Natural killer cell (primary cell): ENCODE results near the gene SLC7A14. TPM values are rescaled to one million over a fixed set of nuclear protein-coding genes. Genes with fewer than 3 reads are reported as not detected.

Experiments used
- ATAC-seq, 3 donors: fragments of 150-1000 bp in 2 of 3; fragments of 200-7000 bp in 1 of 3; cut with Tn5 transposase; 1 replicate in 1 of 3; 2 replicates in 2 of 3; pipeline ENCODE4 v1.10.0; 2021; ENCODE audit warnings: mild to moderate bottlenecking in 2 of 3, moderate library complexity in 2 of 3
- DNase-seq, 2 donors: peaks; one replicate each; pipeline versions ENCODE4 v3.0.0 to v3.0.0-alpha.2; 2013 to 2021; ENCODE audit warnings: mixed read lengths in 1 of 2
- H3K27ac ChIP-seq: one replicate; pipeline ENCODE4 v1.5.1; 2013; ENCODE audit warnings: mild to moderate bottlenecking, low read length
- H3K27me3 ChIP-seq: one replicate; pipeline ENCODE4 v1.6.1; 2013; ENCODE audit warnings: low read length; ENCODE audit not compliant: control insufficient read depth, insufficient read depth
- H3K36me3 ChIP-seq: one replicate; pipeline ENCODE4 v1.6.1; 2013; ENCODE audit warnings: low read length; ENCODE audit not compliant: control insufficient read depth, insufficient read depth
- H3K4me1 ChIP-seq: one replicate; pipeline ENCODE4 v1.6.1; 2013; ENCODE audit warnings: low read length; ENCODE audit not compliant: control insufficient read depth, insufficient read depth
- H3K4me3 ChIP-seq: one replicate; pipeline ENCODE4 v1.5.1; 2013; ENCODE audit warnings: low read length
- H3K9me3 ChIP-seq: one replicate; pipeline ENCODE4 v1.6.1; 2013; ENCODE audit warnings: low read length; ENCODE audit not compliant: control insufficient read depth, insufficient read depth
- H3K27ac Mint-ChIP-seq, 2 donors: one replicate each; pipeline ENCODE4 v1.8.0; 2022; ENCODE audit warnings: mild to moderate bottlenecking in 2 of 2, mixed read lengths in 2 of 2, moderate library complexity in 1 of 2
- H3K27me3 Mint-ChIP-seq, 2 donors: one replicate each; pipeline ENCODE4 v1.8.0; 2022; ENCODE audit warnings: low read depth in 2 of 2, mixed read lengths in 2 of 2
- H3K36me3 Mint-ChIP-seq: one replicate; pipeline ENCODE4 v1.8.0; 2022; ENCODE audit warnings: mixed read lengths
- H3K4me1 Mint-ChIP-seq, 2 donors: one replicate each; pipeline ENCODE4 v1.8.0; 2022; ENCODE audit warnings: mixed read lengths in 2 of 2
- H3K4me3 Mint-ChIP-seq: one replicate; pipeline ENCODE4 v1.8.0; 2022; ENCODE audit warnings: mild to moderate bottlenecking, moderate library complexity, mixed read lengths
- H3K9me3 Mint-ChIP-seq, 2 donors: one replicate each; pipeline ENCODE4 v1.8.0; 2022; ENCODE audit warnings: mixed read lengths in 2 of 2
- CTCF ChIP-seq: fragments of 200-600 bp; IDR thresholded peaks from one replicate; pipeline ENCODE4 v1.8.0; 2022; ENCODE audit warnings: antibody characterized with exemption
- WGBS: methylation state at CpG from one replicate; pipeline ENCODE4 v1.1.7; 2013; ENCODE audit warnings: missing lambda C conversion rate; ENCODE audit not compliant: insufficient coverage; 5-methylcytosine and 5-hydroxymethylcytosine counted together
- intact Hi-C: fragments of 100-400 bp; cut with micrococcal nuclease; formaldehyde crosslinking; loops from one replicate; pipeline ENCODE4 v1.14.2; 2022
- total RNA-seq, 4 donors: library from RNA; stranded (reverse); fragments of 120-200 nt in 1 of 4; gene quantifications; one replicate each; pipeline versions ENCODE4 v1.2.3 to v1.2.4, GENCODE V29; 2013 to 2022

Gene SLC7A14
- total RNA-seq, 3 donors from 2014 or later (not counting 1 experiment from before 2014, with no cell fraction given) = not detected

- Histone ChIP-seq H3K27me3 (no peaks in the 10 kb centered on the region), H3K36me3 (no peaks in the 10 kb centered on the region), H3K27ac (no peak overlapping the region), H3K9me3 (no peaks in the 10 kb centered on the region), H3K4me3 (no peak overlapping the region), H3K4me1 (no peaks in the 10 kb centered on the region)
- DNase-seq = no peak
- Mint-ChIP-seq H3K36me3 (no peaks in the 10 kb centered on the region), H3K27me3 (peaks cover 0 to 9% of the 10 kb centered on the region in 2 donors), H3K9me3 (no peaks in the 10 kb centered on the region), H3K4me1 (no peaks in the 10 kb centered on the region), H3K27ac (no peak overlapping the region), H3K4me3 (no peak overlapping the region)
- 100% methylated on average over 1 of the region's 2 CpGs for WGBS
- intact Hi-C loops = no loop called here
- no peak for TF ChIP-seq CTCF
- ATAC-seq = no peak
Observed at GRCh38 chr3:170611751-170612150, 25.9 kb upstream of the SLC7A14 start.

- Mint-ChIP-seq H3K36me3 (no peaks in the 10 kb centered on the region), H3K4me1 (no peaks in the 10 kb centered on the region), H3K4me3 (no peak overlapping the region), H3K27me3 (peaks cover 2 to 9% of the 10 kb centered on the region in 2 donors), H3K9me3 (no peaks in the 10 kb centered on the region), H3K27ac (no peak overlapping the region)
- no peak for TF ChIP-seq CTCF
- no peaks in the 10 kb centered on the region for H3K36me3 ChIP-seq
- H3K4me1 ChIP-seq = no peaks in the 10 kb centered on the region
- DNase-seq = no peak
- H3K4me3 ChIP-seq = no peak overlapping the region
- WGBS = 83% methylated on average over 4 of the region's 8 CpGs
- no peaks in the 10 kb centered on the region for H3K9me3 ChIP-seq
- ATAC-seq = no peak
- no peak overlapping the region for H3K27ac ChIP-seq
- H3K27me3 ChIP-seq = no peaks in the 10 kb centered on the region
- intact Hi-C loops = no loop called here
Observed at GRCh38 chr3:170610321-170610884, 24.5 kb upstream of the SLC7A14 start.

GRCh38 chr3:170608475-170608874 is 22.6 kb upstream of the SLC7A14 start:
- H3K27ac ChIP-seq = no peak overlapping the region
- H3K4me1 Mint-ChIP-seq = no peaks in the 10 kb centered on the region
- no peaks in the 10 kb centered on the region for H3K9me3 ChIP-seq
- no peak for DNase-seq
- H3K4me3 Mint-ChIP-seq = no peak overlapping the region
- no peaks in the 10 kb centered on the region for H3K27me3 ChIP-seq
- H3K36me3 Mint-ChIP-seq = no peaks in the 10 kb centered on the region
- no peaks in the 10 kb centered on the region for H3K36me3 ChIP-seq
- no peak overlapping the region for H3K27ac Mint-ChIP-seq
- intact Hi-C loops = no loop called here
- H3K9me3 Mint-ChIP-seq = no peaks in the 10 kb centered on the region
- no peak overlapping the region for H3K4me3 ChIP-seq
- ATAC-seq = no peak
- TF ChIP-seq CTCF = no peak
- no CpG with 5 or more reads among the region's 1 CpG for WGBS
- peaks cover 6 to 18% of the 10 kb centered on the region in 2 donors for H3K27me3 Mint-ChIP-seq
- H3K4me1 ChIP-seq = no peaks in the 10 kb centered on the region

- H3K9me3 ChIP-seq = no peaks in the 10 kb centered on the region
- no peaks in the 10 kb centered on the region for H3K36me3 Mint-ChIP-seq
- H3K36me3 ChIP-seq = no peaks in the 10 kb centered on the region
- no peaks in the 10 kb centered on the region for H3K4me1 Mint-ChIP-seq
- no peak overlapping the region for H3K27ac ChIP-seq
- DNase-seq = no peak
- TF ChIP-seq CTCF = no peak
- intact Hi-C loops = no loop called here
- no peak overlapping the region for H3K4me3 ChIP-seq
- no peak overlapping the region for H3K4me3 Mint-ChIP-seq
- peaks cover 5 to 26% of the 10 kb centered on the region in 2 donors for H3K27me3 Mint-ChIP-seq
- H3K9me3 Mint-ChIP-seq = no peaks in the 10 kb centered on the region
- H3K4me1 ChIP-seq = no peaks in the 10 kb centered on the region
- 77% methylated on average over 2 of the region's 3 CpGs for WGBS
- no peaks in the 10 kb centered on the region for H3K27me3 ChIP-seq
- ATAC-seq = no peak
- no peak overlapping the region for H3K27ac Mint-ChIP-seq
Observed at GRCh38 chr3:170606675-170607074, 20.8 kb upstream of the SLC7A14 start.
